Left ventricle myocardium inferior (tissue), 1 donor: Measurements from ENCODE around the gene NDST1. TPM values are rescaled to one million over a fixed set of nuclear protein-coding genes. Genes with fewer than 3 reads are reported as not detected.

Experiments used
- DNase-seq: peaks from one replicate; pipeline ENCODE4 v3.0.0-alpha.2; 2020
- H3K27ac ChIP-seq: fragments of 200-600 bp; replicated peaks from 2 replicates; pipeline ENCODE4 v1.8.0; 2021
- H3K27me3 ChIP-seq: fragments of 200-600 bp; 2 replicates; pipeline ENCODE4 v1.8.0; 2021; ENCODE audit warnings: low read depth
- H3K36me3 ChIP-seq: fragments of 200-600 bp; 2 replicates; pipeline ENCODE4 v1.8.0; 2021
- H3K4me1 ChIP-seq: fragments of 200-600 bp; 2 replicates; pipeline ENCODE4 v1.8.0; 2021
- H3K4me3 ChIP-seq: fragments of 200-600 bp; 2 replicates; pipeline ENCODE4 v1.8.0; 2021; ENCODE audit warnings: mild to moderate bottlenecking, moderate library complexity
- H3K9me3 ChIP-seq: fragments of 200-600 bp; replicated peaks from 2 replicates; pipeline ENCODE4 v1.8.0; 2021
- intact Hi-C: fragments of 100-400 bp; cut with micrococcal nuclease; formaldehyde crosslinking; loops from one replicate; pipeline ENCODE4 v1.11.0; 2022
- total RNA-seq: library from RNA; stranded (reverse); fragmentation: NEBNext Ultra II Directional; extraction: Animal tissue kit (Norgen Biotek cat#: 25700); gene quantifications from one replicate; pipeline ENCODE4 v1.2.1, GENCODE V29; 2021
- TF ChIP-seq, protein P1 (sequence below): fragments of 200-600 bp; IDR thresholded peaks from 2 replicates; pipeline ENCODE4 v1.8.0; 2021; ENCODE audit warnings: antibody characterized with exemption, mild to moderate bottlenecking, borderline replicate concordance
- donor health status: DM: no; HTN: yes; CAD: no; lungs with severe emphysema.

Gene NDST1
- total RNA-seq, 1 donor from 2014 or later: 58.9 TPM

DNA sequence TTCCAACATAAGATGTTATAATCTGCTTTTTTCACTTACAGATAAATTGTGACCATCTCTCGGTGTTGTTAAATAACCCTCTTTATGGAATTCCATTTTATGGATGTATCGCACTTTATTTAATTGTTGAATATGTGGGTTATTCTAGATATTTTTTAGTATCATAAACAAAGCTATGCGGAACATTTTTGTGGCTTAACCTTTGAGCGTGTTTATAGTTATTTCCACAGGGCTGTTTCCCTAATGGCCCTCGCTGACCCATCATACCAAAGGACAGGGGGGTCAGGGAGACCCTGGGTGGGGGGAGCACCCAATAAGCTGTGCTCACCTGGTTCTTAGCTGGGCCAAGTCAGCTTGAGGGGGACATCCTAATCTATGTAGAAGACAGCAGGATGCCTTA lies 65.3 kb downstream of the NDST1 start:
- intact Hi-C loops: no loop called here
- Histone ChIP-seq H3K27me3 (no peaks in the 10 kb centered on the region), H3K9me3 (no peaks in the 10 kb centered on the region), H3K4me1 (no peaks in the 10 kb centered on the region), H3K36me3 (no peaks in the 10 kb centered on the region), H3K27ac (no peak overlapping the region), H3K4me3 (no peak overlapping the region)
- TF ChIP-seq, protein P1, sequence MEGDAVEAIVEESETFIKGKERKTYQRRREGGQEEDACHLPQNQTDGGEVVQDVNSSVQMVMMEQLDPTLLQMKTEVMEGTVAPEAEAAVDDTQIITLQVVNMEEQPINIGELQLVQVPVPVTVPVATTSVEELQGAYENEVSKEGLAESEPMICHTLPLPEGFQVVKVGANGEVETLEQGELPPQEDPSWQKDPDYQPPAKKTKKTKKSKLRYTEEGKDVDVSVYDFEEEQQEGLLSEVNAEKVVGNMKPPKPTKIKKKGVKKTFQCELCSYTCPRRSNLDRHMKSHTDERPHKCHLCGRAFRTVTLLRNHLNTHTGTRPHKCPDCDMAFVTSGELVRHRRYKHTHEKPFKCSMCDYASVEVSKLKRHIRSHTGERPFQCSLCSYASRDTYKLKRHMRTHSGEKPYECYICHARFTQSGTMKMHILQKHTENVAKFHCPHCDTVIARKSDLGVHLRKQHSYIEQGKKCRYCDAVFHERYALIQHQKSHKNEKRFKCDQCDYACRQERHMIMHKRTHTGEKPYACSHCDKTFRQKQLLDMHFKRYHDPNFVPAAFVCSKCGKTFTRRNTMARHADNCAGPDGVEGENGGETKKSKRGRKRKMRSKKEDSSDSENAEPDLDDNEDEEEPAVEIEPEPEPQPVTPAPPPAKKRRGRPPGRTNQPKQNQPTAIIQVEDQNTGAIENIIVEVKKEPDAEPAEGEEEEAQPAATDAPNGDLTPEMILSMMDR: no peak
- DNase-seq: no peak

- no peak overlapping the region for H3K27ac ChIP-seq
- H3K4me3 ChIP-seq: no peak overlapping the region
- H3K4me1 ChIP-seq: no peaks in the 10 kb centered on the region
- intact Hi-C loops: no loop called here
- H3K27me3 ChIP-seq: no peaks in the 10 kb centered on the region
- TF ChIP-seq, protein P1: no peak
- H3K36me3 ChIP-seq: no peaks in the 10 kb centered on the region
- DNase-seq: no peak
- no peaks in the 10 kb centered on the region for H3K9me3 ChIP-seq
These were observed 66.2 kb downstream of the NDST1 start for GRCh38 chr5:150573867-150574817.

GRCh38 chr5:150574818-150575547 lies 67.1 kb downstream of the NDST1 start:
- intact Hi-C loops: no loop called here
- H3K4me3 ChIP-seq: no peak overlapping the region
- H3K9me3 ChIP-seq: no peaks in the 10 kb centered on the region
- TF ChIP-seq, protein P1: no peak
- no peaks in the 10 kb centered on the region for H3K36me3 ChIP-seq
- no peaks in the 10 kb centered on the region for H3K27me3 ChIP-seq
- no peak overlapping the region for H3K27ac ChIP-seq
- H3K4me1 ChIP-seq: no peaks in the 10 kb centered on the region
- no peak for DNase-seq

DNA sequence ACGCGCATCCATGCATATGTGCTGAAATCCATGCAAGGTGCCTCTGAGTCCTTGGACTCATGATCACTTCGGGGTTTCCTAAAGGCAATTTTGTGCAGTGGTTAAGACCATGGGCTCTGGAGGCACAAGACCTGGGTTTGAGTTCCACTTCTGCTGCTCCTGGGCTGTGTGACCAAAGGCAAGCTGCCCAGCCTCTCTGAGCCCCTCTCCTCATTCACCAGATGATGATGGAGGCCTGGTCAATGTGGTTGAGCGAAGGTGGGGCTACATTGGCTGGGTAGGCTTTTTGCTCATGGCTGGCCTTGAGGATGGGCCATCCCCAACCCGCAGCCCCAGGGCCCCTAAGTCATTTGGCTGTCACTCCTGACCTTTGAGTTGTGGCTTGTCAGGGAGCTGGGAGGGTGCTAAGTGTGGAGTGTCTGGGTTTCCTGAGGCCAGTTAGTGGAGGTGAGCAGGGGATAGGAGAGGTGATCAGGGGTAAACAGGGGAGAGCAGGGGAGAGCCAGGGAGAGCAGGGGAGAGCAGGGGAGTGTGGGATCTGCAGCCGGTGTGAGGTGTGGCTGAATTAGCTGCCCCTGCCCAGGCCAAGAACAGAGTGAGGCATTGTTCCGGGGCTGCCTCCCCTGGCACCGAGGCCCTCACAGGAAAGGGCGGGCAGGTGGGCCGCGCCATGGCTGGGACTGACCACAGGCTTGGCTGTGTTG lies 68.0 kb downstream of the NDST1 start:
- Histone ChIP-seq H3K9me3 (no peaks in the 10 kb centered on the region), H3K4me3 (no peak overlapping the region), H3K27me3 (no peaks in the 10 kb centered on the region), H3K27ac (no peak overlapping the region), H3K4me1 (no peaks in the 10 kb centered on the region), H3K36me3 (no peaks in the 10 kb centered on the region)
- no peak for DNase-seq
- intact Hi-C loops: no loop called here
- TF ChIP-seq, protein P1: no peak

- Histone ChIP-seq H3K36me3 (no peaks in the 10 kb centered on the region), H3K27ac (no peak overlapping the region), H3K4me3 (no peak overlapping the region), H3K27me3 (no peaks in the 10 kb centered on the region), H3K9me3 (no peaks in the 10 kb centered on the region), H3K4me1 (no peaks in the 10 kb centered on the region)
- DNase-seq: no peak
- TF ChIP-seq, protein P1: no peak
- intact Hi-C loops: no loop called here
These were observed 68.6 kb downstream of the NDST1 start for GRCh38 chr5:150576449-150576949.
